ENCODE results near the gene CEP104.
A peak's percentile ranks its signal among the peaks of the same experiment; 100 is the strongest.

The CEP104 gene

DNA sequence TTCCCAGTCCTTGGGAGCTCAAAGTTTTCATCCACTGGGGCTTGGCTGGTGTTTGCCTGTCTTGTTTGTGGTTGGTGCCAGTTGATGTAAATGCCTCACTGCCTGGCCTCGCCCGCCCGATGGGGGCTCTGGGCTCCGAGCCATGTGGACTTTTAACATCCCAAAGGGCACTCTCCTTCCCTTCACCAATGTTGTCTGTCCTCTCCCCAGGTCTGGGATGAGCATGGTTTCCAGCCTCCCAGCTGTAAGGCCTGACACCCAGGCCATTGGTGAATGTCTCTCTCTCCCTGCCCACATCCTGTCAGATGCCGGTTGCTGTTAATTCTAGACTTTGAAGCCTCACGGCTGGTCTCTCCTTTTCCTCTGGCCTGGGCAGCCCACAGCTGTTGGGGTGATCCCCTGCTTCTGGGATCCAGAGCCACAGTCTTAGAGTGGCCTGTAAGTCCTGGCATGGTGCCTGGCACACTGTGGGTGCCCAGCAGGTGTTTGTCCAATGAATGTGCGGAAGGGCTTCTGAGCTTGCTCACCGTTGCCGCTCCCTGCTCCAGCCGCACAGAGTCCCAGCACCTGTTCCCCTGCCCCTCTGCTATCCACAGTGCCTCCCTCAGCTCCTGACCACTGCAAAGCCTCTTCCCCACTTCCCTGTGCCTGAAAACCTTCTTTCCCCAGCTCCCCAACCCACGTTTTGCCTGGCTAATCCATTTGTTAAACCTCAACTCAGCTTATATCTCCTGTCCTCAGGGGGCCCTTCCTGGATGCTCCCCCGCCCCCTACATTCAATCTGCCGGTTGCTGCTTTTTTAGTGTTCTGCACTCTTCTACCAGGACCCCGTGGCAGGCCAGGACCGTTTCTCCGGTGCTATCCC, 46.4 kb upstream of the CEP104 start:
- H3K14ac ChIP-seq (ENCODE audit: low read length), result no peak overlapping the region

DNA sequence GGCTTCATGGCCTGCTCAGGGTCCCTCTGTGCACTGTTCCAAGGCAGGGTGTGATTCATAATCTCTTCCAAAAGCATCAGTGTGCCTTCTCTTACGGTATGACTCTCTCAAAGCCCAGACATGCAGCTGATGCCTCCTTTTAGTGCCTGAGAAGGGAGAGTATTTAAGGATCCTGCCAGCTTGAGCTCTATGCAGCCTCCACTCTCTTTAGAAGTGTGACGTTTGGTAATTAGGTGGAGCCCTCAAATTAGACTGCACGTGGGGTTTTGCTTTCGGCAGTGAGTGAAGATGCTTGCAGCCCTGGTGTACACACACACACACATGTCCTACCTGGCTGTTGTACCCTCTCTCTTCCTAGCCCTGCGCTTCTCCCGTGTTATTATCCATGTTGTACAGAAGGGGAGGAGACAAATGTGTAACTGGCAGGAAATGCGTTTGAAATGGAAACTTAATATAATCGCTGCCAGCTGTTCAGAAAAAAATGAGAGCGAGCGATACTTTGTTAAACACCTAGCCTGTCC, 45.6 kb upstream of the CEP104 start:
- no peak overlapping the region for H4K8ac ChIP-seq (ENCODE audit: low read depth, low read length)
- no CpG with 5 or more reads among the region's 10 CpGs for WGBS, 2 donors (ENCODE audit: extremely low coverage in 2 of 2, insufficient read length in 2 of 2, insufficient replicate concordance in 1 of 2)
- no peaks in the 10 kb centered on the region for H3K36me3 ChIP-seq (replicated peaks in 1 of 2; ENCODE audit: control insufficient read depth in 2 of 2, insufficient read depth in 2 of 2, low read length in 2 of 2)

More for the DNA sequence above, 46.4 kb upstream of the CEP104 start:
- Histone ChIP-seq H2BK120ac (ENCODE audit: low read depth, low read length) (no peak overlapping the region), H2BK12ac (ENCODE audit: low read length) (no peak overlapping the region), H3K9me3 (replicated peaks in 1 of 2; ENCODE audit: control insufficient read depth in 2 of 2, insufficient read depth in 1 of 2, low read depth in 1 of 2, low read length in 2 of 2) (peaks cover 0 to 7% of the 10 kb centered on the region in 2 donors), H3K79me1 (ENCODE audit: low read depth, low read length) (peaks cover 4% of the 10 kb centered on the region), H3K27ac (replicated peaks; ENCODE audit: low read length) (no peak overlapping the region), H3K27me3 (ENCODE audit: control insufficient read depth in 3 of 3, insufficient read depth in 3 of 3, low read depth in 1 of 3, low read length in 3 of 3) (no peaks in the 10 kb centered on the region), H2BK15ac (ENCODE audit: low read length) (no peak overlapping the region), H3K36me3 (replicated peaks in 1 of 2; ENCODE audit: control insufficient read depth in 2 of 2, insufficient read depth in 2 of 2, low read length in 2 of 2) (no peaks in the 10 kb centered on the region), H3K4me3 (ENCODE audit: low read length in 2 of 2) (peak overlapping the region in 1 of 2 donors; percentile 11), H4K8ac (ENCODE audit: low read depth, low read length) (no peak overlapping the region), H3K18ac (ENCODE audit: low read length) (no peak overlapping the region), H3K4me2 (ENCODE audit: insufficient read depth, low read length, poor library complexity, severe bottlenecking) (no peak overlapping the region), H3K4me1 (ENCODE audit: control insufficient read depth in 2 of 2, insufficient read depth in 1 of 2, low read depth in 1 of 2, low read length in 2 of 2) (peaks cover 3 to 4% of the 10 kb centered on the region in 2 donors), H4K91ac (ENCODE audit: low read depth, low read length, poor library complexity) (no peak overlapping the region), H3K23ac (ENCODE audit: low read depth, low read length, poor library complexity) (no peak overlapping the region), H2AK5ac (ENCODE audit: low read depth, low read length) (peak overlapping the region; percentile 27), H2AFZ (ENCODE audit: low read length) (peak overlapping the region; percentile 64), H3K4ac (ENCODE audit: low read length) (no peak overlapping the region), H2BK5ac (ENCODE audit: low read length) (peak overlapping the region; percentile 16), H3K9ac (ENCODE audit: low read depth, low read length, poor library complexity) (no peak overlapping the region)
- no peak for DNase-seq (ENCODE audit: low spot score)
- no CpG with 5 or more reads among the region's 16 CpGs for WGBS, 2 donors (ENCODE audit: extremely low coverage in 2 of 2, insufficient read length in 2 of 2, insufficient replicate concordance in 1 of 2)

DNA sequence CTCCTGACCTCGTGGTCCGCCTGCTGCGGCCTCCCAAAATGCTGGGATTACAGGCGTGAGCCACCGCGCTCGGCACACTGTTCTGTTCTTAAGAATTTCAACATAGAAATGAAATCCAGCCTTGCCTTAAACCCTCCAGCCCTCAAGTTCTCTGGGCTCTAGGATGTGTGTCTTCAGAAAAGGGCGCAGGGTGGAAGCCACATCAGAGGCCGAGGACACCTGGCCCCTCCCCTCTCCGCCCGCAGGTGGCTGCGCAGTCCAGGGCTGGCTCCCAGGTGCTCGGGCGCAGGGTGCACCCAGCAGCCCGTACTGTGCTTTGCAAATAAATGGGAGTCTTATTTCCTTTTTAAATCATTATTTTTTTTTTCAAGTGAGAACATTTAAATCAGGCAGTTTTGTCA, 45.1 kb upstream of the CEP104 start:
- no CpG with 5 or more reads among the region's 15 CpGs for WGBS, 2 donors (ENCODE audit: extremely low coverage in 2 of 2, insufficient read length in 2 of 2, insufficient replicate concordance in 1 of 2)
- H3K4me2 ChIP-seq (ENCODE audit: insufficient read depth, low read length, poor library complexity, severe bottlenecking), result no peak overlapping the region
- H3K27me3 ChIP-seq (ENCODE audit: control insufficient read depth in 3 of 3, insufficient read depth in 3 of 3, low read depth in 1 of 3, low read length in 3 of 3), result no peaks in the 10 kb centered on the region
- peak overlapping the region; percentile 54 for H3K18ac ChIP-seq (ENCODE audit: low read length)
- no peak overlapping the region for H2BK120ac ChIP-seq (ENCODE audit: low read depth, low read length)
- H3K79me1 ChIP-seq (ENCODE audit: low read depth, low read length), result peaks cover 6% of the 10 kb centered on the region
- H2BK5ac ChIP-seq (ENCODE audit: low read length), result peak overlapping the region; percentile 11
- H2AK5ac ChIP-seq (ENCODE audit: low read depth, low read length), result no peak overlapping the region
- no peak overlapping the region for H3K4ac ChIP-seq (ENCODE audit: low read length)
- DNase-seq (ENCODE audit: low spot score), result no peak
- no peak overlapping the region for H2AFZ ChIP-seq (ENCODE audit: low read length)
- no peak overlapping the region for H3K4me3 ChIP-seq (ENCODE audit: low read length in 2 of 2)
- no peak overlapping the region for H4K91ac ChIP-seq (ENCODE audit: low read depth, low read length, poor library complexity)
- no peak overlapping the region for H4K8ac ChIP-seq (ENCODE audit: low read depth, low read length)
- H3K14ac ChIP-seq (ENCODE audit: low read length), result no peak overlapping the region
- no peak overlapping the region for H3K23ac ChIP-seq (ENCODE audit: low read depth, low read length, poor library complexity)
- H2BK12ac ChIP-seq (ENCODE audit: low read length), result peak overlapping the region; percentile 93
- H2BK15ac ChIP-seq (ENCODE audit: low read length), result no peak overlapping the region
- no peak overlapping the region for H3K27ac ChIP-seq (replicated peaks; ENCODE audit: low read length)
- H3K36me3 ChIP-seq (replicated peaks in 1 of 2; ENCODE audit: control insufficient read depth in 2 of 2, insufficient read depth in 2 of 2, low read length in 2 of 2), result no peaks in the 10 kb centered on the region
- H3K9ac ChIP-seq (ENCODE audit: low read depth, low read length, poor library complexity), result no peak overlapping the region
- H3K9me3 ChIP-seq (replicated peaks in 1 of 2; ENCODE audit: control insufficient read depth in 2 of 2, insufficient read depth in 1 of 2, low read depth in 1 of 2, low read length in 2 of 2), result peaks cover 0 to 13% of the 10 kb centered on the region in 2 donors
- H3K4me1 ChIP-seq (ENCODE audit: control insufficient read depth in 2 of 2, insufficient read depth in 1 of 2, low read depth in 1 of 2, low read length in 2 of 2), result peaks cover 3 to 4% of the 10 kb centered on the region in 2 donors

More for the DNA sequence above, 45.6 kb upstream of the CEP104 start:
- no peak for DNase-seq (ENCODE audit: low spot score)
- Histone ChIP-seq H2BK5ac (ENCODE audit: low read length) (peak overlapping the region; percentile 11), H2BK120ac (ENCODE audit: low read depth, low read length) (no peak overlapping the region), H3K4me3 (ENCODE audit: low read length in 2 of 2) (no peak overlapping the region), H3K14ac (ENCODE audit: low read length) (no peak overlapping the region), H2AFZ (ENCODE audit: low read length) (no peak overlapping the region), H3K27me3 (ENCODE audit: control insufficient read depth in 3 of 3, insufficient read depth in 3 of 3, low read depth in 1 of 3, low read length in 3 of 3) (no peaks in the 10 kb centered on the region), H3K9me3 (replicated peaks in 1 of 2; ENCODE audit: control insufficient read depth in 2 of 2, insufficient read depth in 1 of 2, low read depth in 1 of 2, low read length in 2 of 2) (peaks cover 0 to 11% of the 10 kb centered on the region in 2 donors), H3K27ac (replicated peaks; ENCODE audit: low read length) (no peak overlapping the region), H2BK12ac (ENCODE audit: low read length) (no peak overlapping the region), H3K4ac (ENCODE audit: low read length) (no peak overlapping the region), H2AK5ac (ENCODE audit: low read depth, low read length) (no peak overlapping the region), H2BK15ac (ENCODE audit: low read length) (no peak overlapping the region), H3K4me2 (ENCODE audit: insufficient read depth, low read length, poor library complexity, severe bottlenecking) (no peak overlapping the region), H3K18ac (ENCODE audit: low read length) (no peak overlapping the region), H4K91ac (ENCODE audit: low read depth, low read length, poor library complexity) (no peak overlapping the region), H3K79me1 (ENCODE audit: low read depth, low read length) (peaks cover 6% of the 10 kb centered on the region), H3K23ac (ENCODE audit: low read depth, low read length, poor library complexity) (peak overlapping the region; percentile 23), H3K4me1 (ENCODE audit: control insufficient read depth in 2 of 2, insufficient read depth in 1 of 2, low read depth in 1 of 2, low read length in 2 of 2) (peaks cover 3 to 4% of the 10 kb centered on the region in 2 donors), H3K9ac (ENCODE audit: low read depth, low read length, poor library complexity) (no peak overlapping the region)

DNA sequence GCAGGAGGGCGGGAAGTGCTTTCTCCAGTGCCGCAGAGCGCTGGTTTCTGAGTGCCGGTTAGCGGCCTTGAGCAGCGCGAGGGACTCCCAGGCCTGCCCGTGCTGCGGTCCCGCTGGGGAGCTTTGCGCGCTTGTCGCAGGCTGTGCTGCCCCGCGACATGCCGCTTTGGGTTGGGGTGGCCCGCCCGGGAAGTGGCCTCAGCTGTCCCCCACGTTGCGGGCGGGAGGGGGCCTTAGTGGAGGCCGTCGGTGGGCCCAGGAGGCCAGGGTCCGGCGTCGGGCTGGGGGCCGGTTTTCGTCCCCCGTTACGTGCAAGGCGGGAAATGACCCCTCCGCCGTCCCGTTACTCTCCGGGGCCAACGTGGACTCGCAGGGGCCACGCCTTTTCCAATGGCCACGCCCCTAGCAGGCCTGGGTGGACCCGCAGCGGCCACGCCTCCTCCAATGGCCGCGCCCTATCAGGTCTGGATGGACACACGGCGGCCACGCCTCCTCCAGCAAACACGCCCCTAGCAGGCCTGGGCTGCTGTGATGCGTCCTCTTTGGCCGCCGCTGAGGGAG, 44.0 kb upstream of the CEP104 start:
- Histone ChIP-seq H2BK120ac (ENCODE audit: low read depth, low read length) (no peak overlapping the region), H3K36me3 (replicated peaks in 1 of 2; ENCODE audit: control insufficient read depth in 2 of 2, insufficient read depth in 2 of 2, low read length in 2 of 2) (peaks cover under 1 to 7% of the 10 kb centered on the region in 2 donors), H3K9me3 (replicated peaks in 1 of 2; ENCODE audit: control insufficient read depth in 2 of 2, insufficient read depth in 1 of 2, low read depth in 1 of 2, low read length in 2 of 2) (peaks cover 0 to 13% of the 10 kb centered on the region in 2 donors), H2AFZ (ENCODE audit: low read length) (peak overlapping the region; percentile 100), H3K23ac (ENCODE audit: low read depth, low read length, poor library complexity) (peak overlapping the region; percentile 96), H3K27ac (replicated peaks; ENCODE audit: low read length) (peak overlapping the region; percentile 98), H3K4me1 (ENCODE audit: control insufficient read depth in 2 of 2, insufficient read depth in 1 of 2, low read depth in 1 of 2, low read length in 2 of 2) (peaks cover 3 to 4% of the 10 kb centered on the region in 2 donors), H3K4ac (ENCODE audit: low read length) (peak overlapping the region; percentile 43), H3K14ac (ENCODE audit: low read length) (peak overlapping the region; percentile 98), H4K91ac (ENCODE audit: low read depth, low read length, poor library complexity) (peak overlapping the region; percentile 82), H3K4me3 (ENCODE audit: low read length in 2 of 2) (peak overlapping the region; percentile 82 to 92), H2BK5ac (ENCODE audit: low read length) (peak overlapping the region; percentile 95), H2BK12ac (ENCODE audit: low read length) (peak overlapping the region; percentile 52), H3K18ac (ENCODE audit: low read length) (peak overlapping the region; percentile 100), H3K4me2 (ENCODE audit: insufficient read depth, low read length, poor library complexity, severe bottlenecking) (peak overlapping the region; percentile 85), H3K9ac (ENCODE audit: low read depth, low read length, poor library complexity) (peak overlapping the region; percentile 98), H3K79me1 (ENCODE audit: low read depth, low read length) (peaks cover 11% of the 10 kb centered on the region), H4K8ac (ENCODE audit: low read depth, low read length) (peak overlapping the region; percentile 77), H2BK15ac (ENCODE audit: low read length) (peak overlapping the region; percentile 98), H3K27me3 (ENCODE audit: control insufficient read depth in 3 of 3, insufficient read depth in 3 of 3, low read depth in 1 of 3, low read length in 3 of 3) (no peaks in the 10 kb centered on the region), H2AK5ac (ENCODE audit: low read depth, low read length) (peak overlapping the region; percentile 68)
- no CpG with 5 or more reads among the region's 51 CpGs for WGBS, 2 donors (ENCODE audit: extremely low coverage in 2 of 2, insufficient read length in 2 of 2, insufficient replicate concordance in 1 of 2)
- peak; percentile 94 for DNase-seq (ENCODE audit: low spot score)

All from neuronal stem cell (in vitro differentiated cells).